ENCODE data around the gene GTF2I. TPM values are rescaled to one million over a fixed set of nuclear protein-coding genes. Genes with fewer than 3 reads are reported as not detected.

GTF2I gene
- total and polyA plus RNA-seq, 10 of the 15 experiments (the other 5 are each of a cell fraction or from before 2014, with no cell fraction given): 6.7 to 172 (median 96.9) TPM

- DNase-seq (ENCODE audit: low read depth, low spot score) (no peak), FAIRE-seq (no peak), ATAC-seq (peak; percentile 17; the same call in 2 of the 3 replicates)
- WGBS (ENCODE audit: insufficient coverage, insufficient replicate concordance, low lambda C conversion rate, missing lambda C conversion rate): 0% methylated on average over 2 of the region's 3 CpGs
- Histone ChIP-seq H4K20me1 (ENCODE audit: control insufficient read depth, insufficient read depth) (no peaks in the 10 kb centered on the region), H3K9me3 (replicated peaks; ENCODE audit: control insufficient read depth, insufficient read depth, low read length) (no peaks in the 10 kb centered on the region), H3K4me2 (ENCODE audit: control insufficient read depth, insufficient read depth) (no peak overlapping the region), H3K4me3 (no peak overlapping the region), H3K79me2 (ENCODE audit: control insufficient read depth, insufficient read depth, low read length) (no peaks in the 10 kb centered on the region), H3K27ac (ENCODE audit: control insufficient read depth, insufficient read depth) (no peak overlapping the region), H3K36me3 (ENCODE audit: control insufficient read depth in 2 of 2, insufficient read depth in 2 of 2, low read length in 1 of 2) (no peaks in the 10 kb centered on the region), H2AFZ (ENCODE audit: control insufficient read depth, low read depth, low read length) (no peak overlapping the region), H3K27me3 (replicated peaks in 1 of 2; ENCODE audit: control insufficient read depth in 2 of 2, insufficient read depth in 2 of 2, low read length in 1 of 2) (no peaks in the 10 kb centered on the region), H3K4me1 (ENCODE audit: control insufficient read depth, insufficient read depth, low read length) (no peaks in the 10 kb centered on the region), H3K9ac (ENCODE audit: control insufficient read depth, insufficient read depth, low read length) (no peak overlapping the region)
- TF ChIP-seq CTCF (IDR thresholded peaks at IDR 0.05 in 2 of 3, conservative IDR thresholded peaks at IDR 0.05 in 1 of 3; ENCODE audit: control insufficient read depth in 2 of 3, extremely low read depth in 1 of 3, insufficient read depth in 1 of 3, low read depth in 3 of 3, low read length in 3 of 3) (peak in 1 of 3 experiments; percentile 40; a peak in 1 of 6 replicates), MEF2B (IDR thresholded peaks at IDR 0.05; ENCODE audit: partially characterized antibody, poor library complexity, severe bottlenecking) (peak; percentile 40), ZSCAN29 (IDR thresholded peaks at IDR 0.05) (no peak), RAD21 (IDR thresholded peaks at IDR 0.05; ENCODE audit: insufficient read depth, low read depth, low read length) (peak; percentile 48), SMC3 (IDR thresholded peaks at IDR 0.05; ENCODE audit: borderline replicate concordance, low read length) (peak; percentile 34; the same call in 1 of the 2 replicates), ZNF384 (IDR thresholded peaks at IDR 0.05; ENCODE audit: borderline replicate concordance, low read depth, low read length) (peak; percentile 58)
- ChIA-PET RAD21 (ENCODE audit: unreplicated experiment) (interaction anchor here (0.6 kb wide), 1 partner anchor 21 kb away, joined by 4 read pairs; no protein-coding TSS in a partner anchor), SMC1A (ENCODE audit: uncharacterized antibody, unreplicated experiment) (interaction anchor here (0.9 to 1.5 kb wide), 2 partner anchors 9 to 69 kb away, joined by 3 read pairs; no protein-coding TSS in a partner anchor), POLR2A (interaction anchor here (0.6 kb wide), 1 partner anchor 10 kb away, joined by 6 read pairs; no protein-coding TSS in a partner anchor), CTCF (interaction anchor here (0.6 to 1.1 kb wide), 7 partner anchors 8 to 340 kb away, joined by 3 to 4 read pairs (median 3); no protein-coding TSS in a partner anchor)
- in situ Hi-C loops (cut with MboI) (no loop called here), intact Hi-C loops (cut with micrococcal nuclease; ENCODE audit: unreplicated experiment) (no loop called here)
- BruUV-seq (replicated peaks): no TSS peak
Observed at GRCh38 chr7:74625446-74625845, 32.1 kb upstream of the GTF2I start.
